Hematopoietic multipotent progenitor cell treated with erythropoietin and hydrocortisone succinate and interleukin-3 and kit ligand, for 8 days (in vitro differentiated cells): ENCODE measurements around the gene NCOA1.
A peak's percentile ranks its signal among the peaks of the same experiment; 100 is the strongest.
"Not testable (repeated sequence)": the region's sequence is repeated elsewhere in the genome, so short reads cannot be mapped to it uniquely, and the experiment has no call there.

Experiments used
- DNase-seq: peaks from one replicate; pipeline ENCODE4 v3.0.0-alpha.2; 2015

The NCOA1 gene

DNA sequence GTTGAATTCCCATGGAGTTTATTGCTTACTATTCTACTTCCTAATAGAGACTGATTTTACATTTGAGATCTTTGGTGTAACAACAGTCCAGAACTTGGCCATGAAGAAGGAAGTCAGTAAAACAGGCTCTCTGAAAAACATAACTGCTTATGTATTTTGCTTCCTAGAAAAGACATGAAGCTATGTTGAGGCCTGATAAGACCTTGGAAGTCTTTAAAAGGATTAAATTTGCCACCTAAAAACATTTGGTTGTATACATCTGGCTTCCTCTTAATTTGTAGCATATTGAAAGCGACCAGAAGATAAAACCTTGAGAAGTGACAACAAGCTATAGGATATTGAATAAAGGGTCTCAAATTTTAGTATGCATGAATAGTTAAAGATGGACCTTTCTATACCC, 265.7 kb downstream of the NCOA1 start:
- no peak for DNase-seq

DNA sequence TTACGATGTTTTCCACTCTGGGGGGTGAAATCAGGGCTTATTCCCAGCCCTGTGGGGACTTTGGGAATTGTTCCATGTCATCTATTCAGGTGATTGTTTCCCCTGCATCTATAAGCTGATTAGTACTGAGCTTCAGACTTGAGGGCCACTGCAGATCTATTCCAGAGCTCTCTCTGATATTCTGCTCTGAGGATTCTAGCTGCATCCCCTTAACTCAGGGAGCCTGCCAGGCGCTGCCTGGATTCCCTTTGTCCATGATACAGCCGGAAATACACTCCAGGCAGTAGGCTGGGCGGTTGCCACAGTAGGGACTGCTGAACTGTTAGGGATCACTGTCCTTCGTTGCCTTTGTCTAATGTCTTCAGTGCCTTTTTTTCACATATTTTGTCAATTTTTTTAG, 270.8 kb downstream of the NCOA1 start:
- DNase-seq, result no peak

DNA sequence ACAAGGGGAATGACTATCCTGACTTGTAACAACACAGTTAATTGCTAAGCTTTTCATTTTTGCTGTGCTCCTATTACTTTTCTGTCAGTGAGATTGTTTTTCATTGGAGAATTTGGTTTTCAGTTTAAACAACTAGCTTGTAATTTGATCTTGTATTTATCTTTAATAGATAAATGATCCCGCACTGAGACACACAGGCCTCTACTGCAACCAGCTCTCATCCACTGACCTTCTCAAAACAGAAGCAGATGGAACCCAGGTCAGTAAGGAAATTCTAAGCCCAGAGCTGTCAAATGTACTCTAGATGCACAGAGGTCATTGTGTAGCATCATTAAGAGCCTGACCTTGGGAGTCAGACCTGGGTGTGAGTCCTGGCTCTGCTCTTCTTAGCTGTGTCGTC, 271.5 kb downstream of the NCOA1 start:
- DNase-seq, result no peak

DNA sequence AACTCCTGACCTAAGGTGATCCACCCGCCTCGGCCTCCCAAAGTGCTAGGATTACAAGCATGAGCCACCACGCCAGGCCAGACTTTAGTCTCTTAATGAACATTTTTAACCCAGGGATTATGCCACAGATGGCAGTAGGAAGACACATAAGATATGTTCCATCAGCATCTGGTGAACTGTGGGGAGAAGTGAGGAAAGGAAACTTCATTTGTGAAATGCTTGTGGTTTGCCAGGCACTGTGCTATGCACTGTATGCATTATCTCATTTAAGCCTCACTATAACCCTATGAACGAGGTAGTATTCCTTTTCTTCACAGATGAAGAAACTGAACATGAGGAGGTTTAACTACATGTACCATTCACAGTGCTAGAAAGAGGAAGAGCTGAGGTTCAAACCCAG, 272.8 kb downstream of the NCOA1 start:
- no peak for DNase-seq

DNA sequence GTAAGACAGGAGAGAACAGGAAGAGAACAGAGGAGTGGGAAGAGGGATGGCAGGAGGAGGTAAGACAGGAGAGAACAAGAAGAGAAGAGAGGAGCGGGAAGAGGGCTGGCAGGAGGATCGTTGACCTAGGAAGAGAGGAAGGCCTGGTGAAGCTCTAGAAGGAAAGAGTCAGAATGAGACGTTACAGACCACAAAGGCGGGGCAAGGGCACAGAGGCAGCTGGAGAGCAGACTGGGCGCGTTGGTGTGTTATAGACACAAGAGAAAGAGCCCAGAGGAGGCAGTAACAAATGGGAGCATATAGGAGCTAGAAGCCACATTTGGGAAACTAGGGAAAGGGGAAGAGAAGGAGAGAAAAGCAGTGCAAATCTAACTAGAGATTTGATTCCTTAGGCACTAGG, 275.6 kb downstream of the NCOA1 start:
- peak; percentile 12 for DNase-seq

DNA sequence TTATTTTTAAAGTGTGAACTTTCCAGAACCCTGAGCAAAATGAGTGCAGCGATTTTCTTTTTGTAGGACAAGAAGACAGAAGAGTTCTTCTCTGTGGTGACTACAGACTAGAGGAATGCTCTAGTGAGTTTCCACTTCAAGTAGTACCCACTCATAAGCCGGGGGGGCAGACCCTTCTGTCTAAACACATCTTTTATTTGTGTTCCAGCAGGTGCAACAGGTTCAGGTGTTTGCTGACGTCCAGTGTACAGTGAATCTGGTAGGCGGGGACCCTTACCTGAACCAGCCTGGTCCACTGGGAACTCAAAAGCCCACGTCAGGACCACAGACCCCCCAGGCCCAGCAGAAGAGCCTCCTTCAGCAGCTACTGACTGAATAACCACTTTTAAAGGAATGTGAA, 277.0 kb downstream of the NCOA1 start:
- no peak for DNase-seq

DNA sequence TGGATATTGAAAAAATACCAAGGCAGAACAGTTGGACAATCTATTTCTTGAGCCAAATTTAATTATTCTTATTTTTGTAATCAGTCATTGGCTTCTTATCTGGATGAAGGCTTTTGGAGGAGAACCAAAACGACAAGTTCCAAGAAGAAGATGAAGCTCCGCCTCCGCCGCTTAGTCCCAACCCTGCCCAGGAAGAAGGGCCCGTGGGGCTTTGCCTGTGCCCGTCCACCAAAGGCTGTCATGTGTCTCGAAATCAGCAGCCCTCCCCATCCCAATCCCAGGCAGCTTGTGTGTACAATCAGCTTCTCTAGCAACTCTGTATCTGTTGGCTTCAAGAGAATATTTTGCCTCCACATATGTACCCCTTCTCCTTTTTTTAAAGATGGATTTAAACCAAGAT, 277.5 kb downstream of the NCOA1 start:
- no peak for DNase-seq

DNA sequence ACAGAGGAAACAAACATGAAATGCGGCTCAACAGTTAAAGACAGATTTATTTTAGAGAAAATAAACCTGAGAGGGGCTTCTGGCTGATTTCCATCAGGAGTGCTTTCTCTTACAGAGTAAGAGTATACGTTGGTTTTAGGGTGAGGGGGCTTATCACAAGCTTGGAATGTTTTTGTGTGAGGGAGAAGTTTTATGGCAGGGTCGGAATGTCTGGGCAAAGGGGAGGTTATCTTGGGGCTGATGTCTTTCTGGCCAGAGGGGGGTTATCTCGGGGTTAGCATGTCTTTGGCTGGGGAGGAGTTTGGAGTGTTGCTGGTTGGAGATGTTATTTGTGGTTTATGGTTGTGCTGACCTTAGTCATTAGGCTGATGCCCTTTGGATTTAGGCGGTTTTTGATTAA, 280.0 kb downstream of the NCOA1 start:
- DNase-seq, result no peak

DNA sequence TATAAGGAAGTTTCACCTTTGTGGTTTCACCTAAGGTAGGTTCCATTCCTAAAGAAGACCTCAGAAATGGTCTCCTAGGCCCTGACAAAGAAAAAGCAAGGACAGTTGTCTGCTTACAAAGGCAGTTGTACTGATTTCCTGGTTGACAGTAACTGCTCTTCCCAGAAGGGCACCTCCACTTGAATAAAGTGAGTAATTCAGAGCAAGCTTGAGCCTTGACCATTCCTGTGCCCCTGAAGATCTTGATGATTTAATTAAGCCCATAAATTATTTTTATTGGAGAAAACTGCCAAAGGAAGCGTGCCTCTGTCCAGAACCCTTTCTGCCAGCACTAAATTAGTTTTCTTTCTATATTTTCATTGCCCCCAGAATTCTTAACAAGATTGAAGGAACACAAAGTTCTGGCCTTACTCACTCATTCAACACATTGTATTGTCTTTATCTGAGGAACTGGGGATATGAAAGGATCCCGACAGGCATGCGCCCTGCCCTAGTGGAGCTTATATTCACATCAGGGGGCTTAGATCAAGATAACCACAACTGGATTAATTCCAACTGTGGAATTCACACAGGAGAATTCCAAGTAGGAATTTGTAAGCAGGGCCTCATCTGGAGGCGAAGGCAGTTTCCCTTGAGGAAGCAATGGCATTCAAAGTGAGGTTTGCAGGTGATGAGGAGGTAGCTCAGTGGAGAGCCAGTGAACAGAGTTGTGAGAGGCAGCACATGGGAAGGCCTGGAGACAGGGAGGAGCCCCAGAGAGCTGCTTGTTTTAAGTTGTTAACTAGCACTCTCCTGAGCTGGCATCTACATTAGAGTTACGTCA, 280.9 kb downstream of the NCOA1 start:
- no peak for DNase-seq

DNA sequence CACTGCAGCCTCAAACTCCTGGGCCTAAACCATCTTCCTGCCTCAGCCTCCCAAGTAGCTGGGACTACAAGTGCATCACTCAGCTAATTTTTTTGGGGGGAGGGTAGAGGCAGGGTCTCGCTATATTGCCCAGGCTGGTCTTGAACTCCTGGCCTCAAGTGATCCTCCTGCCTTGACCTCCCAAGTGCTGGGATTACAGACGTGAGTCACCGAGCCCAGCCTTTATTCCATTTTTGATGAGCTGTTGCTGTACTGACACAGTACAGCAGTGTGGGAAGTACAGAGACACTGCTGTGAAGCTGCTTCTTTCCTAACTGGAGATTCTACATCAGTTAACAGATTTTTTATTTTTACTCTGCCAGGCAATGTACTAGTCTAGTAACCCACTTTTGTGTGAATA, 283.3 kb downstream of the NCOA1 start:
- no peak for DNase-seq

DNA sequence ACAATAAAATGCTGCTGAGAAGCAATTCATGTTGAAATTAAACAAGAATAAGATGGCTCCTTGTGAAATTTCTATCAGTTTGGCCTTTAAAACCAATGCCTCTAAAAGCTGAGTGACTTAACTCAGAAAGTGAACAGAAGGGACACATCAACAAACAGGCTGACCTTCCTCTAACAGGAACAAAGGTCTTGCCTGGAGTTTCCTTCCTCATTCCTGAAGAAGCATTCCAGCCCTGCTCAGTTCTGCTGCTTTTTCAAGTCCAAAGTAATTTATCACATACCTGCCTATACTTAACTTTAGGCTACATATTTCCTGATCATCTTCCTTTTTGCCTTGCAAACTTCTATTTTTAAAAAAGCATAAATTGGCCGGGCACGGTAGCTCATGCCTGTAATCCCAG, 288.1 kb downstream of the NCOA1 start:
- DNase-seq, result no peak

DNA sequence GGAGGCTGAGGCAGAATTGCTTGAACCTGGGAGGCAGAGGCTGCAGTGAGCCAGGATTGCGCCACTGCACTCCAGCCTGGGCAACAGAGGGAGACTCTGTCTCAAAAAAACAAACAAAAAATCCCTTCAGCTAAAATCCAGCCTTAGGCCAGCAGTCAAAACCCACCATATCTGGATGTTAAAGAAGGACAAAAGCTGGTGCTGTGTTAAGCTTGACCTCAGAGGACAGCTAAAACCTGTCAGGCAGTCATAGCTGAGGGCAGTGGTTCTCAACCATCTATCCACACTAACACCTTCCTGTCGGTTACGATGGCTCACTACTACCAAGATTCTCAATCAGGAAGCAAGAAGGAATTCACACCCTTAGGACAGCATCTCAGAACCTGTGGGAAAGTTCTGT, 292.6 kb downstream of the NCOA1 start:
- no peak for DNase-seq

DNA sequence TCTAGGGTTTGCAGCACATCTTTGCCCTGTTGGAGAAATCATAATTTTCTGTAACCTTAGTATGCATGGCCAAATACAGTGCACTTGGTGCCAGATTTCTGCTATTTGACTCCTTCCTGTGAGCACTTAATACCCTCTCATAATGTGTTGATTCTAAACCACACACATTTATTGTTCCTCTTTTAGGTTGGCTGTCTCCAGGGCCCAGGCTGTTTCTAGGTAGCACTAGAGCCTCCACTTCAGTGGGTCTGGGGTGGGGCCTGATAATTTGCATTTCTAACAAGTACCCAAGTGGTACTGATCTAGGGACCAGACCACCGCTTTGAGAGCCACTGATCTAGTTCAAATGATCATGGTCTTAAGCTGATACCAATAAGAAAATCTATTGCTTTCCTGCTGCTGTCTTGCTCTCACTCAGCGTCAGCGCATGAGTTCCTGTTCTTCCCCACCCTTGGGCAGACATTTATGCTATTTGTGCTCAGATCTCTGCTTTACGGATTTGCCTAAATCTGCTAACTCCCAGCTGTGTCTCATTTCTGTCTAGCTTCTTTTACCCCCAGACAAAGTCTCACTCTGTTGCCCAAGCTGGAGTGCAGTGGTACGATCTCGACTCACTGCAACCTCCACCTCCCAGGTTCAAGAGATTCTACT, 294.7 kb downstream of the NCOA1 start:
- DNase-seq, result no peak

DNA sequence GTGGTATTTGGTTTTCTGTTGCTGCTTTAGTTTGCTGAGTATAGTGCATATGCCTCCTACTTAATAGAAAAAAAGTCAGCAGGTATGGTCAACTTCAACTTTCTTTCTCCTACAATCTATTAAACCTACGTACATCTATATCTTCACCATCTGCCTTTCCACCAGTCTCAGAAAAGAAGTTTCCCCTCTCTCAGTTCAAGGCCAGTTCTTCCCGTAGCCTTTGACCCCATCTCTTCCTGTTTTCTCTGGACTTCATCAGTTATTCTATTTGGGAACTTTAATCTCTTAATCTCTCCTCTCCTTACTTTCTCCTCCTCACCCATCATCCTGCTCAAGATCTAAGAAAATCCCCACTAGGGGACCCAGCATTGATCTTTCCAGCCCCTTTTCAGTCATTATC, 296.5 kb downstream of the NCOA1 start:
- no peak for DNase-seq

DNA sequence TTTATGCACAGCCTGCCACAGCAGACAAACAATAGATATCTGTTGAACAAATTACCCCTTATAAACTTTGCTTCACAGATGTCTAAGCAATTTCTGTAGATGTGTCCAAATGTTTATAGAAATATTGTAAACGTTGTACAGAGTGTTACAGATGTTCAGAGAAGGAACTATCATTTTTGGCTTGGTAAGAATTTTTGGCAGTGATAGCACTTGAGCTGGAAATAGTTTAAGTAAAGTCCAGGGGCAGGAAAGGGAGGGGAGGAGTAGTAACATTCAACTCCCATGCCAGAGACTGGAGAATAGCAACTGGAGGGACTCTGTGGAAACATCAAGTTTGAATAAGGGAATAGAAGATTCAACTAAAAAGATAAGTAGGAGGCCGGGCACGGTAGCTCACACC, 297.8 kb downstream of the NCOA1 start:
- DNase-seq, result no peak

DNA sequence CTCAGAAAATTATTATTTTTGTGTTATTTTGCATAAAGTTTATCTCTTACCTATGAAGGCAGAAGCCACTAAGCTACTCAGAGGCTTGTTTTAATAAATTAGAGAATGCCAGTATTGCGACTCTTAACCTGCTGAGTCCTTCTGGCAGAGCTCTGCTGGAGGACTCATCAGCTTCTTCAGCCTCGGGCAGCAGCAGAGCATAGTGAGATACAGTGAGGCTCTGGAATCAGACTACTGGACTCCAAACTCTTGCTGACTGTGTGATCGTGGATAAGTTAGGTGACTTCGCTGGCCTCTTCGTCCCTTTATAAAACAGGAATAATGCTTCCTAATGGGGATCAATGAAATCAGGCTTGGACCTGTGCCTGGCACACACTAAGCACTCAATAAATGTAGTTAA, 300.4 kb downstream of the NCOA1 start:
- no peak for DNase-seq

DNA sequence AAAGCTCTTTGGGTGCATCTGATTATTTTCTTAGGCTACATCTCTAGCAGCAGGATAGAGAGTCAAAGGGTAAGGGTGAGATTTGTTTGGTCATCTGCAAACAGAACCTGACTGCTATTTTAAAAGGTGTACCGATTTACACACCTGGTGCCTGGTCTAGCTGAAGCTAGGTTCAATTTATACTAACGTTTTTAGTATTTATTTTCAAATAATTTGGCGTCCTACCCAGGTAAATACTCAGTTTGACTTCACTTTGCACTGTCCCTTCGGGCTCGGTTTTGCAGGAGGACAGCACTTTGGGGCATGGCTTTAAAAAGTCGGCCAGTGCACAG, 301.5 kb downstream of the NCOA1 start:
- DNase-seq, result no peak

DNA sequence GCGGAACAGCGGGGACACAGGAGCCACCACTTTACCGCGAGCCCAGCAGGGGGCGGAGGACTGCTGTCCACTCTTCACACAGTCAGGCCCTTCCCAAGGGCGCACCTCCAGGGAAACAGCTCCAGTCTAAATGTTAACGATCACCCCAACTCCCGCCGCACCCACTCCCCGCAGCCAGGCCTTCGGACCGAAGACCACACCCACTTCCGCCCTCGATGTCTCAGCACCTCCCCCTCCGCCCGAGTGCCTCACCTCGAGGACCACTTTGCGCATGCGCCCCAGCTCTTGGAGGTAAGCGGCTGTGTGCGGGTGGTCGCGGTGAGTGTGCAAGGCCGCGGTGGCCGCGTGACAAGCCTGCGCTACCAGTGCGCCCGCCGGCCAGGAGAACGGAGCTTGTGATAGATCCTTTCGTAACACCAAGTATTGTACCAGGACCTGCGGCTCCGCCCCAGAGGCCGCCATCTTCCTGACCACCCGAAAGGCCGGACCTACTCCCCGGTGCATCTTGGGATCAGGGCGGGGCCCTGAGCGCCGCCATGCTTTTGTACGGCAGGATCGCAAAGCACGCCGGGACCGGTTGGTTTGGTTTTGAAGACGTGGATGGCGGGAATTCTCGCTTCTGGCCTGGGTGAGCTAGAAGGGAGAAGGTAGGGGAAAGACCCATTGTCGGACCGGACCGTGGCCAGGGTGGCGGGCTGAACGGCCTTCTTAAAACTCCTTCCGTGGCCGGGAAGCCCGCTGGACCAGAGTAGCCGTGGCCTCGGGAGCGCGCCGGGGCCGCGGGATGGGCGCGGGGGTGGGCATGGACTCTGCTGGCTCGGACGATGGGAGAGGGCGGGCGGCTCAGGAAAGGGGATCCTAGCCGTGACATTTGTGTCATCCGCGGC, 302.1 kb downstream of the NCOA1 start, which contains the start of the genes CENPO and PTRHD1:
Gene CENPO (plus strand): TSS at position 552 of the 887 bp plus-strand sequence. CDS start 495 bp downstream, outside the sequence.
Gene PTRHD1 (minus strand): TSS at position 518 of the 887 bp plus-strand sequence. CDS start 14 bp downstream, at position 504.
- peak; percentile 98 for DNase-seq

DNA sequence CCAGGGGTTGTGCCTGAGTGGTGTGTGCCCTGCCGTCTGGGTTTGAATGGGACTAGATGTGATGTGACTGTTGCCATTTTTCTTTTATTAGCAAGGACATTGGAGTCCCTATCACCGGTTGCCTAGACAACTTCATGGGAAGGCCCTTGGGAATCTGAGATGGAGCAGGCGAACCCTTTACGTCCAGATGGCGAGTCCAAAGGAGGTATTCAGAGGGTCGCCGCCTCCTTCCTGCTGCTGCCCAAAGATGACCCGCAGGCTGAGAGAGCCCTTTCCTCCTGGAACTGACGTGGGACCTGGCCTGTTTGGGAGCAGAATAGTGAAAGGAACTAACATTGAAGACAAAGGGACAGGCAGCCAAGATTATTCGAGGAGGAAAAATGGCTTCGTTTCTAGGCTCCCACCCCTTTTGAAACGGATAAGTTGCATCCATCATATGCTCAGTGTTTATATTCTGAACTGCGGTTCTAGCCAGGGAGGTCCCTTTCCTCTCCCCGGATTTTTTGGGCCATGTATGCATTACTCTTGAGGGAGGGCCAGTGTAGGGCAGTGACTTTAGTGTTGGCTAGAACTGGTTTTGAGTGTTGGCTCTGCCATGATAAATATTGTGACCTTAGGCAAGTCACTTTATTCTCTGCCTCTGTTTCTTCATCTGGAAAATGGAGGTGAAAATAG, 302.8 kb downstream of the NCOA1 start:
- peak; percentile 48 for DNase-seq

DNA sequence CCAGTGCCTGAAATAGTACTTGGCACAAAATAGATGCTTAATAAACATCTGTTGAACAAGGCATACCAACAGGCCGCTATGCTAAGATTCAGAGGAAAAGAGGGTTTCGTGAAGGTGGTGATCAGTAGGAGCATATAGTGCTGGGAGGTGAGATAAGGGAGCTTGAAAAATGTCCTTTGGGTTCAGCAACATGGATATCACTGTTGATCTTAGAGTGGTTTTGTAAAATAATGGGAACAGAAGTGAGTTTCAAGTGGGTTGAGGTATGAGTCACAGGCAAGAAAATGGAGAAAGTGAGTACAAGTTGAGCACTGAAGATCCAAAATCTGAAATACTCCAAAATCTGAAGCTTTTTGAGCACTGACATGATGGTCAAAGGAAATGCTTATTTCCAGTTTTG, 306.6 kb downstream of the NCOA1 start:
- peak; percentile 64 for DNase-seq

DNA sequence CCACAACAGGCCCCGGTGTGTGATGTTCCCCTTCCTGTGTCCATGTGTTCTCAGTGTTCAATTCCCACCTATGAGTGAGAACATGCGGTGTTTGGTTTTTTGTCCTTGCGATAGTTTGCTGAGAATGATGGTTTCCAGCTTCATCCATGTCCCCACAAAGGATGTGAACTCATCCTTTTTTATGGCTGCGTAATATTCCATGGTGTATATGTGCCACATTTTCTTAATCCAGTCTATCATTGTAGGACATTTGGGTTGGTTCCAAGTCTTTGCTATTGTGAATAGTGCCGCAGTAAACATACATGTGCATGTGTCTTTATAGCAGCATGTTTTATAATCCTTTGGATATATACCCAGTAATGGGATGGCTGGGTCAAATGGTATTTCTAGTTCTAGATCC, 309.4 kb downstream of the NCOA1 start:
- not testable (repeated sequence) for DNase-seq

DNA sequence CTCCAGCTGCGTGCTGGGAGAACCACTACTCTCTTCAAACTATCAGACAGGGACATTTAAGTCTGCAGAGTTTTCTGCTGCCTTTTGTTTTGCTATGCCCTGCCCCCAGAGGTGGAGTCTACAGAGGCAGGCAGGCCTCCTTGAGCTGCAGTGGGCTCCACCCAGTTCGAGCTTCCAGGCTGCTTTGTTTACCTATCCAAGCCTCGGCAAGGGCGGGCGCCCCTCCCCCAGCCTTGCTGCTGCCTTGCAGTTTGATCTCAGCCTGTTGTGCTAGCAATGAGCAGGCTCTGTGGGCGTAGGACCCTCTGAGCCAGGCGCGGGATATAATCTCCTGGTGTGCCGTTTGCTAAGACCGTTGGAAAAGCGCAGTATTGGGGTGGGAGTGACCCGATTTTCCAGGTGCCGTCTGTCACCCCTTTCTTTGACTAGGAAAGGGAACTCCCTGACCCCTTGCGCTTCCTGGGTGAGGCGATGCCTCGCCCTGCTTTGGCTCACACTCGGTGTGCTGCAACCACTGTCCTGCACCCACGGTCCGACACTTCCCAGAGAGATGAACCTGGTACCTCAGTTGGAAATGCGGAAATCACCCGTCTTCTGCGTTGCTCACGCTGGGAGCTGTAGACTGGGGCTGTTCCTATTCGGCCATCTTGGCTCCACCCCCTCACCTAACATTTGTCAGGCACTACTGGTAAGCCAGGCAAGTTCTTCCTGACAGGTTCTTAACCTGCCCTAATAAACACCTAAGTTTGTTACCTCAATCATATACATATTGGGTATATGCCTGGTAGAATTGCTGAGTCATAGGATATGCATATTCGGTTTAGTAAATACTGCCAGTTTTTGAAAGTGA, 315.0 kb downstream of the NCOA1 start:
- DNase-seq, result not testable (repeated sequence)
